Fibroblast of peridontal ligament (primary cell): ENCODE measurements around the gene RAB10.

Experiments used
- DNase-seq: peaks from one replicate; pipeline ENCODE4 v3.0.0-alpha.2; 2010; ENCODE audit errors: extremely low read depth

The RAB10 gene

DNA sequence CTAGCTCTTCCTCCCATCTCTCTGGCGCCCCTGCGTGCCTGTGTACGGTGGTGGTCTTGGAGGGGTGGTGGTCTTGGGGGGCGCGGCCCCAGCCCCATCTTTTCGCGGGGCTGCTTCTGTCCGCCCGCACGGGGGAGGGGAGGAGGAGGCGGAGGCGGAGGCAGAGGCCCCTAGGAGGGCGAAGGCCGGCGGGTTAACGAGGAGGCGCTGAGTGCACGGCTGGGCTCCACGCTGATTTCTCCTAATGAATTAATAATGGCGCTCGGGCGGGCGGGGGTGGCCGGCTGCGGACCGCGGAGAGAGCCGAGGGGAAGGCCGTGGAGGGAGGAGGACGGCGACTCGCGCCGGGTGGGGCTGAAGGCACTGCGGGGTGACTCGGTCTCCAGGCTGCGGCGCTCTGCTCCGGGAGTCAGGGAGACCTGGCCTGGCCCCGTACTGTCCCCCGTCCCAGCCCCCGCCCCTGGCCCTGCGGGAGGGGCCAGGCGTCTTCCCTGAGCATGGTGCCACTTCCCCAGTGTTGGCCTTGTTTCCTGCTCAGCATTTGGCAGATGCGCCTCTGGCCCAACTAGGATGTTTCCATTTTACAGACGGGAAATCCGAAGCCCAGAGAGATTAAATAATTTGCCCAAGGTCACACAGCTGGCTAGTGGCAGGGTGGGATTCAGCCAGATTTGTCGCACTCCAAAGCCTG, 145.0 kb downstream of the RAB10 start:
- DNase-seq, result no peak

DNA sequence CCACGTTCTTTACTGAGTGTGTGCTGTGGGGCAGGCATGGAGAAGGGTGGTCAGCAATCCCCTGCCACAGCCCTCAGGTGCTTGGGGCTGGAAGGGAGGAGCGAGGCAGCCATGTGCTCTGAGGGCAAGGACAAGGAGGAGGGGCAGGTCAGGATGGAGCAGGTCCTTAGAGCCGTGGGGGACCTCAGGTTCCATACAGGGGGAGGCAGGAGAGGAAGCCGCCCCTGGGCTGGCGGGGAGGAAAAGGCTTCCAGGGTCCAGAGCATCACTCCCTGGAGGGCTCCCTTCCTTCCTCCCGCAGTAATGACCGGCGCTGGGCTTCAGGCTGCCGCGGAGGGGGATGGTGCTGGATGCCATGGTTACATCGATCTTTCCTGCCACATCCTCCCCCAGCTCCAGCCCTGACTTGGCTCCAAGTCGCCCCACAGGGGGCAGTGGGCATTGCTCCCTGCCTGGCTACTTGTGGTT, 145.6 kb downstream of the RAB10 start:
- DNase-seq, result no peak

DNA sequence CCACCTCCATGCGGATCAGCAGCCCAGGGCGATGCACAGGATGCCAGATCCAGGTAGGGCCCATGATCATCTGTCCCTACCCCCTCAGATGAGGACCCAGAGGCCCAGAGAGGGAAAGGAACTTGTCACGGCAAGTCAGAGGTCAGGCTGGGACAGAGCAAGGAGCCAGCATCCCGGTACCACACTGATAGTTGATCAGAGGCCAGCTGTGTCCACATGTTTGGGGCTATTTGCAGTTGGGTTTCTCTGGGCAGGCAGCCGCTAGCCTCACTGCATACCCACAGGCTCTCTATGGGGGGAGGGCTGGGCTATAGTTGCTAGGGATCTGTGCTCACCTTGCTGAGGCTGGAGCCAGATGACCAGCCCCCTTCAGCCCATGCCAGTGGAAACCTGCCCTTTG, 148.6 kb downstream of the RAB10 start:
- no peak for DNase-seq

DNA sequence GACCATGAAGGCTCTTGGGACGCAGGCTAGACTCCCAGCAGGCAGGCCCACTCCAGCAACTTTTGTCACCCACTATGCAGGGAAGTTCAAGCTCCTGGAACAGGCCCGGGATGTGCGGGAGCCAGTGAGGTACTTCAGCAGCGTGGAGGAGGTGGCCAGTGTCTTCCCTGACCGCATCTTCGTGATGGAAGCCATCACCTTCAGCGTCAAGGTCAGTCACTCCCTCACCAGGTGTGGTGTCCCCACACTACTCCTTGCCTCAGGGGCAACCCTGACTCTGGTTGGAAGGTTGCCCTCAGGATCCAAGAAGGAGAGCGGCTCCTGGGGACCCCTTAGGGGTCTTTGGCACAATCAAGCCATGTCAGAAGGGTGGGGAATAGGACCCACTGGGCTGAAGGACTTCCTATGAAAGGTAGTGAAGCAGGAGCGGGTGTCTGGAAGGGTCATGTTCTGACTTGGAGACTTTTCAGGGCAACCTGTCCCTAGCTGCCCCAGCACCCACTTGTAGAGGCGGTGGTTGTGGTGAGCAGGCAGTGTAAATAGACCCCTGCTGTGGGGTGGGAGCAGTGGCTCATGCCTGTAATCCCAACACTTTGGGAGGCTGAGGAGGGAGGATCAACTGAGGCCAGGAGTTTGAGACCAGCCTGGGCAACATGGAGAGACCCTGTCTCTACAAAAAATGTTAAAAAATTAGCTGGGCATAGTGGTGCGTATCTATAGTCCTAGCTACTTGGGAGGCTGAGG, 149.2 kb downstream of the RAB10 start:
- DNase-seq, result no peak

- no peak for DNase-seq
These were observed 150.2 kb downstream of the RAB10 start for GRCh38 chr2:26184121-26184520.

DNA sequence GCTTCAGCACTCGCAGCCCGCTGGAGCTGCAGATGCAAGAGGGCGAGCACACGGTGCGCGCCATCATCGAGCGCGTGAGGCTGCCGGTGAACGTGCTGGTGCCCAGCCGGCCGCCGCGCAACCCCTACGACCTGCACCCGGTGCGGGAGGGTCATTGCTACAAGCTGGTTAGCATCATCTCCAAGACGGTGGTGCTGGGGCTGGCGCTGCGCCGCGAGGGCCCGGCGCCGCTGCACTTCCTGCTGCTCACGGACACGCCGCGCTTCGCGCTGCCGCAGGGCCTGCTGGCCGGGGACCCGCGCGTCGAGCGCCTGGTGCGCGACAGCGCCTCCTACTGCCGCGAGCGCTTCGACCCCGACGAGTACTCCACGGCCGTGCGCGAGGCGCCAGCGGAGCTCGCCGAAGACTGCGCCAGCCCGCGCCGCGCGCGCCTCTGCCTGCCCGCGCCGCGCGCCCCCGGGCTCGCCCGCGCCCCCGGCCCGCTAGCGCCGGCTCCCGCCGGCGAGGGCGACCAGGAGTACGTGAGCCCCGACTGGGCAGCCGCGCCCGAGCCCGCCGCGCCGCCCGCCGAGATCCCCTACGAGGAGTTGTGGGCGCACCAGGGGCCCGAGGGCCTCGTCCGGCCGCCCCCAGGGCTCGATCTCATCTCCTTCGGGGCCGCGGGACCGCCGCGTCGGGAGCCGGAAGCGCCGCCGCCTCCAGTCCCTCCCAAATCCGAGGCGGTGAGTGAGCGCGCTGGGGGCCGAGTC, 150.8 kb downstream of the RAB10 start:
- DNase-seq, result peak; percentile 77

- peak; percentile 18 for DNase-seq
These were observed 151.5 kb downstream of the RAB10 start for GRCh38 chr2:26185304-26185928.

DNA sequence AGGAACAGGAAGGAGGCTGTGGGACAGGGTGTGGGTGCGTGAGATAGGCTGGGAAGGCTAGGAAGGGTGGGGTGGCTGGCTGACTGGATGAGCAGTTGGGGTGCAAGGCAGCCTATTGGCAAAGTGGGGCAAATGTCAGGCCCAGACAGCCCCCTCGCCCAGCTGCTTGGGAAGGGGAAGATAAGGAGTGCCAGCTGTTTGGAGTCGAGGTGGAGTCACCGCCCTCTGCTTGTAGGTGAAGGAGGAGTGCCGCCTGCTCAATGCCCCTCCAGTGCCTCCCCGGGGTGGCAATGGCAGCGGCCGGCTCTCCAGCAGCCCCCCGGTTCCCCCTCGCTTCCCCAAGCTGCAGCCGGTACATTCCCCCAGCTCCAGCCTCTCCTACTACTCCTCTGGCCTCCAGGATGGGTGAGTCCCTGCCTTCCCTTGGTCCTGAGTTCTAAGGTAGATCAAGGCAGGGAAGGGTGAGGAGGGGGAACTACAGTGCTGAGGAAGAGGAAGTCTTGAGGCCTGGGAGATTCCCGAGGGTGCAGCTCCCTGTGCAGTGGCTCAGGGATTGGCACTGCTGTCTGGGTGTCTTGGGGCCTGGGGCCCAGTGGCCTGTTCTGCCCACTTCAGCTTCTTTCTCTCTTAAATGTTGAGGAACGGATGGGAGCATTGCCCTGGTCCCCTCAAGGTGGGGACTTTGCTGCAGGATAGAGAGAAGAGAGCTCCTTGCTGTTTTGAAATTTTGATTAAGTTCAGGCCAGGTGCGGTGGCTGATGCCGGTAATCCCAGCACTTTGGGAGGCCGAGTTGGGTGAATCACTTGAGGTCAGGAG, 152.3 kb downstream of the RAB10 start:
- DNase-seq, result no peak
